ENCODE results near the gene LASP1NB.

LASP1NB gene

DNA sequence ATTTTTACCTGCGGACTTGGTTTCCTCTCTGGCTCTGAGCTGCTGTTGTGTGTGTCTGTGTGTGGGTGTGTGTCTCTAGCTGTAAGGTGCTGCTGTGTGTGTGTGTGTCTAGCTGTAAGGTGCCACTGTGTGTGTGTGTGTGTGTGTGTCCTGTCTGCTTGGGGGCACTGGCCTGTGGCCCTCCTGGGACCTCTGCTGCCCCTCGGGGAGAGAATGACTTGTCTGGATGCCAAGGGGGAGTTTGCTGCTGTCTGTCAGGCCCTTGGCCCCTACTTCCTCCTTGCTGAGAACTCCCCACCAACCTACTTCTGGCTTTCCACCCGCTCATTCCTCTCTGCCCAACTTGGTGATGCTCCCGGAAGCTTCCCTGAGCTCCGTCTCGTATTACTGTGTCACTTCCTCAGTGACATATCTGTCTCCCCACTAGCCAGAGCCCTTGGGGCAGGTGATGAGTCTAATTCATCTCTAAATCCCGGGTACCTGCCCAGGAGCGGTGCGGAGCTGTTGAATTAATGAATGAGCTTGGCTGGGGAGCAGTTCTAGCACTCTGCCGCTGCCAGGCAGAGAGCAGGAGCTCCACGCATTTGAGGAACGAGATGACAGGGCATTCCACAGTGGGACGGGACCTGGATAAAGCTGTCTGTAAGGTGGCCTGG, 3.5 kb upstream of the LASP1NB start:
- H4K20me1 ChIP-seq (replicated peaks; ENCODE audit: control insufficient read depth, extremely low read depth, insufficient read depth, low read length) = no peaks in the 10 kb centered on the region
- no peak overlapping the region for H3K4me2 ChIP-seq (ENCODE audit: insufficient read depth, low read length)
- ChIA-PET CTCF (interaction anchor here (1.0 to 5.4 kb wide), 6 partner anchors 13 to 253 kb away, joined by 3 to 41 read pairs (median 6); partner anchors contain the start of gene LASP1), POLR2A (interaction anchor here (0.8 to 1.1 kb wide), 2 partner anchors 23 to 73 kb away, joined by 3 read pairs; no protein-coding TSS in a partner anchor)
- H3K4me1 ChIP-seq (ENCODE audit: control insufficient read depth, extremely low read depth, insufficient read depth, low read length) = no peaks in the 10 kb centered on the region
- no peak overlapping the region for H3K4me3 ChIP-seq (replicated peaks in 1 of 3; ENCODE audit: insufficient read depth in 1 of 3, low read depth in 1 of 3, low read length in 3 of 3)
- no peak overlapping the region for H3K9ac ChIP-seq (replicated peaks; ENCODE audit: extremely low read depth, insufficient read depth, low read length)
- dilution Hi-C loops (cut with MboI; ENCODE audit: extremely low pct_ligation_motif_present, low sequenced_read_pairs) = no loop called here
- no peak overlapping the region for H2AFZ ChIP-seq (ENCODE audit: low read depth, low read length)
- intact Hi-C loops (cut with micrococcal nuclease) = loop anchor here (2.0 kb wide), 1 partner anchor 231 kb away; no protein-coding TSS in a partner anchor
- TF ChIP-seq POLR2AphosphoS5 (IDR thresholded peaks at IDR 0.05; ENCODE audit: insufficient read depth, low read depth, low read length) (peak; percentile 1), MYC (IDR thresholded peaks at IDR 0.05; ENCODE audit: low read depth, low read length) (no peak), JUN (IDR thresholded peaks at IDR 0.05; ENCODE audit: borderline replicate concordance, insufficient read depth, insufficient read length, low read depth) (no peak)
- DNase-seq (ENCODE audit: low read depth, low spot score) (no peak), FAIRE-seq (no peak)
- H3K36me3 ChIP-seq (ENCODE audit: control insufficient read depth in 2 of 2, extremely low read depth in 1 of 2, insufficient read depth in 2 of 2, low read length in 2 of 2) = peaks cover 9 to 30% of the 10 kb centered on the region in 2 experiments
- no peaks in the 10 kb centered on the region for H3K27me3 ChIP-seq (ENCODE audit: control insufficient read depth in 2 of 2, insufficient read depth in 2 of 2, low read length in 2 of 2)
- H3K79me2 ChIP-seq (ENCODE audit: control insufficient read depth, insufficient read depth, low read length) = no peaks in the 10 kb centered on the region
- no peaks in the 10 kb centered on the region for H3K9me3 ChIP-seq (replicated peaks; ENCODE audit: control insufficient read depth, insufficient read depth, low read length)
- no TSS peak for BruUV-seq (replicated peaks)
- no peak overlapping the region for H3K27ac ChIP-seq (ENCODE audit: insufficient read depth, low read depth, low read length)
- no peaks in the 10 kb centered on the region for H3K9me1 ChIP-seq (replicated peaks; ENCODE audit: control insufficient read depth, extremely low read depth, insufficient read depth, low read length)

DNA sequence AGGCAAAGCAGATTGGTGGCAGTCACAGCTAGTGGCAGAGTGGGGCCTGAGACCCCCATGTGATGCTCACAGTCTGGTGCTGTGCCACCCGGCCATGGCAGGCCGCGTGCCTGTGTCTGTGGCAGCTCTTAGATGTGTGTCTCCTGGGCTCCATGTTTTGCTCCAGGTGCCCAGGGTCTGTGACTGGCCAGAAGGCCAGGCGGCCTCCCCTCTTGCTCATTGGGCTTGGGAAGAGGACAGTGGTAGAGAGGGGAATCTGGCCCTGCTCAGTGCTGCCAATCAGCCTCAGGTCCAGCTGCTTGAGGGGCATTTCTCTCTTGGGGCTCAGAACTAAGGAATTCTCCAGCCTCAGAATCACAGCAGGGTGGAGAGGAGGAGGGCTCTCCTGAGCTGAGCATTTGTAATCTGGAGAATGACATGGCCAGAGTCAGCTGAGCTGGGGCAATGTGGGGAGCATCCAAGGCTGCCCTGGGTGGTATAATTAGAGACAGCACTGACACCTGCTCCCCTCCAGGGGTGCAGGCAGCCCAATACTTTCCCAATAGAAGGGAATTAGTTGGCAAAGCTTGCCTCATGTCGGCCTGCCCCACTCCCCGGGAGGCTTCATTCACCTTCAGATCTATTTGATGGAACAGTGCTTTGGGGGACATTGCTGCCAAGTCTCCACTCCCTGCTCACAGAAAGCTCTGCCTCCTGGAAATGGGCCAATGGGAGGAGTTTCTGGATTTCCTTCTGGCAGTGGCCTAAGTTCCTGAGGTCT, 2.7 kb upstream of the LASP1NB start:
- dilution Hi-C loops (cut with MboI; ENCODE audit: extremely low pct_ligation_motif_present, low sequenced_read_pairs) = no loop called here
- no peak for FAIRE-seq
- CTCF ChIA-PET = interaction anchor here (0.7 to 5.4 kb wide), 18 partner anchors 14 to 322 kb away, joined by 3 to 41 read pairs (median 5); partner anchors contain the start of genes FBXO47, LASP1 and RPL23

More for the DNA sequence above, 2.7 kb upstream of the LASP1NB start:
- H3K9me1 ChIP-seq (replicated peaks; ENCODE audit: control insufficient read depth, extremely low read depth, insufficient read depth, low read length) = no peaks in the 10 kb centered on the region
- no peak overlapping the region for H3K9ac ChIP-seq (replicated peaks; ENCODE audit: extremely low read depth, insufficient read depth, low read length)
- no peak overlapping the region for H3K27ac ChIP-seq (ENCODE audit: insufficient read depth, low read depth, low read length)
- POLR2A ChIA-PET = interaction anchor here (0.6 to 1.4 kb wide), 3 partner anchors 23 to 231 kb away, joined by 3 read pairs; no protein-coding TSS in a partner anchor
- BruUV-seq (replicated peaks) = no TSS peak
- peak; percentile 67 for DNase-seq (ENCODE audit: low read depth, low spot score)
- H3K9me3 ChIP-seq (replicated peaks; ENCODE audit: control insufficient read depth, insufficient read depth, low read length) = no peaks in the 10 kb centered on the region
- no peaks in the 10 kb centered on the region for H3K79me2 ChIP-seq (ENCODE audit: control insufficient read depth, insufficient read depth, low read length)
- H3K4me3 ChIP-seq (replicated peaks in 1 of 3; ENCODE audit: insufficient read depth in 1 of 3, low read depth in 1 of 3, low read length in 3 of 3) = no peak overlapping the region
- H3K27me3 ChIP-seq (ENCODE audit: control insufficient read depth in 2 of 2, insufficient read depth in 2 of 2, low read length in 2 of 2) = no peaks in the 10 kb centered on the region
- H3K4me1 ChIP-seq (ENCODE audit: control insufficient read depth, extremely low read depth, insufficient read depth, low read length) = no peaks in the 10 kb centered on the region
- no peaks in the 10 kb centered on the region for H4K20me1 ChIP-seq (replicated peaks; ENCODE audit: control insufficient read depth, extremely low read depth, insufficient read depth, low read length)
- peaks cover 6 to 30% of the 10 kb centered on the region in 2 experiments for H3K36me3 ChIP-seq (ENCODE audit: control insufficient read depth in 2 of 2, extremely low read depth in 1 of 2, insufficient read depth in 2 of 2, low read length in 2 of 2)
- intact Hi-C loops (cut with micrococcal nuclease) = loop anchor here (2.0 kb wide), 1 partner anchor 230 kb away; no protein-coding TSS in a partner anchor
- no peak overlapping the region for H2AFZ ChIP-seq (ENCODE audit: low read depth, low read length)
- H3K4me2 ChIP-seq (ENCODE audit: insufficient read depth, low read length) = no peak overlapping the region
- TF ChIP-seq JUN (IDR thresholded peaks at IDR 0.05; ENCODE audit: borderline replicate concordance, insufficient read depth, insufficient read length, low read depth) (no peak), FOS (IDR thresholded peaks at IDR 0.05; ENCODE audit: borderline replicate concordance, insufficient read depth, low read length) (no peak), MYC (IDR thresholded peaks at IDR 0.05; ENCODE audit: low read depth, low read length) (no peak), POLR2A (IDR thresholded peaks at IDR 0.05; ENCODE audit: low read depth, low read length) (peak; percentile 16), POLR2AphosphoS5 (IDR thresholded peaks at IDR 0.05; ENCODE audit: insufficient read depth, low read depth, low read length) (peak; percentile 46), EZH2 (IDR thresholded peaks at IDR 0.05; ENCODE audit: borderline replicate concordance, low read depth, low read length, severe bottlenecking) (no peak), GATA2 (IDR thresholded peaks at IDR 0.05; ENCODE audit: insufficient read depth, insufficient read length, low read depth, low read length) (no peak)
- TF ChIP-seq, protein P1, sequence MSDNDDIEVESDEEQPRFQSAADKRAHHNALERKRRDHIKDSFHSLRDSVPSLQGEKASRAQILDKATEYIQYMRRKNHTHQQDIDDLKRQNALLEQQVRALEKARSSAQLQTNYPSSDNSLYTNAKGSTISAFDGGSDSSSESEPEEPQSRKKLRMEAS (IDR thresholded peaks at IDR 0.05; ENCODE audit: insufficient read depth, insufficient read length) = no peak
- TF ChIP-seq, protein P2, sequence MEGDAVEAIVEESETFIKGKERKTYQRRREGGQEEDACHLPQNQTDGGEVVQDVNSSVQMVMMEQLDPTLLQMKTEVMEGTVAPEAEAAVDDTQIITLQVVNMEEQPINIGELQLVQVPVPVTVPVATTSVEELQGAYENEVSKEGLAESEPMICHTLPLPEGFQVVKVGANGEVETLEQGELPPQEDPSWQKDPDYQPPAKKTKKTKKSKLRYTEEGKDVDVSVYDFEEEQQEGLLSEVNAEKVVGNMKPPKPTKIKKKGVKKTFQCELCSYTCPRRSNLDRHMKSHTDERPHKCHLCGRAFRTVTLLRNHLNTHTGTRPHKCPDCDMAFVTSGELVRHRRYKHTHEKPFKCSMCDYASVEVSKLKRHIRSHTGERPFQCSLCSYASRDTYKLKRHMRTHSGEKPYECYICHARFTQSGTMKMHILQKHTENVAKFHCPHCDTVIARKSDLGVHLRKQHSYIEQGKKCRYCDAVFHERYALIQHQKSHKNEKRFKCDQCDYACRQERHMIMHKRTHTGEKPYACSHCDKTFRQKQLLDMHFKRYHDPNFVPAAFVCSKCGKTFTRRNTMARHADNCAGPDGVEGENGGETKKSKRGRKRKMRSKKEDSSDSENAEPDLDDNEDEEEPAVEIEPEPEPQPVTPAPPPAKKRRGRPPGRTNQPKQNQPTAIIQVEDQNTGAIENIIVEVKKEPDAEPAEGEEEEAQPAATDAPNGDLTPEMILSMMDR (IDR thresholded peaks at IDR 0.05; ENCODE audit: extremely low read depth in 1 of 2, insufficient read depth in 1 of 2, low read depth in 1 of 2, low read length in 2 of 2) = peak in 1 of 2 donors; percentile 9

Measured in endothelial cell of umbilical vein (primary cell).